Panc1 (cell line): ENCODE measurements around the gene RBM14. TPM values are rescaled to one million over a fixed set of nuclear protein-coding genes. Genes with fewer than 3 reads are reported as not detected.

Experiments
- ATAC-seq: fragments of 200-7000 bp; cut with Tn5 transposase; 2 replicates; pipeline ENCODE4 v1.9.1; 2020; ENCODE audit warnings: mild to moderate bottlenecking, moderate library complexity
- BruUV-seq: library from RNA; stranded (reverse); fragments of 400-500 nt; replicated peaks from 2 replicates; lab custom pipeline; 2021; lab: Mats Ljungman, UMichigan
- CTCF ChIA-PET: fragments of 300-600 bp; sonication (Branson Sonifier 250); formaldehyde crosslinking; loops from one replicate; lab custom pipeline; 2022; ENCODE audit warnings: antibody characterized with exemption; lab: Charles Lee
- POLR2A ChIA-PET: fragments of 300-600 bp; sonication (Branson Sonifier 250); formaldehyde crosslinking; loops from one replicate; lab custom pipeline; 2022; ENCODE audit warnings: antibody characterized with exemption; lab: Charles Lee
- DNase-seq: peaks from one replicate; pipeline ENCODE4 v3.0.0-alpha.2; 2010; ENCODE audit warnings: low read depth, low spot score
- H3K27ac ChIP-seq: 2 replicates; pipeline ENCODE4 v1.5.1; 2011; ENCODE audit warnings: mild to moderate bottlenecking, low read length, inconsistent platforms
- H3K27me3 ChIP-seq: fragments of 200-500 bp; sonication (Bioruptor generic); 2 replicates; pipeline ENCODE4 v1.6.0; 2014; ENCODE audit warnings: low read length, inconsistent platforms; ENCODE audit not compliant: control insufficient read depth, insufficient read depth
- H3K36me3 ChIP-seq: fragments of 200-500 bp; sonication (Bioruptor generic); 2 replicates; pipeline ENCODE4 v1.5.1; 2014; ENCODE audit warnings: inconsistent platforms, mild to moderate bottlenecking, low read length, moderate library complexity; ENCODE audit not compliant: control insufficient read depth, insufficient read depth
- H3K4me1 ChIP-seq: 2 replicates; pipeline ENCODE4 v1.5.1; 2011; ENCODE audit warnings: inconsistent platforms, mild to moderate bottlenecking, low read length, moderate library complexity; ENCODE audit not compliant: control insufficient read depth, insufficient read depth
- H3K4me3 ChIP-seq, 2 experiments: 2 replicates each; pipeline ENCODE4 v1.5.1; 2011 to 2012; ENCODE audit warnings: low read depth in 2 of 2, low read length in 2 of 2, mild to moderate bottlenecking in 2 of 2, inconsistent platforms in 1 of 2, moderate library complexity in 1 of 2
- H3K9me3 ChIP-seq: fragments of 200-500 bp; sonication (Bioruptor generic); 2 replicates; pipeline ENCODE4 v1.5.1; 2014; ENCODE audit warnings: low read depth, mild to moderate bottlenecking, inconsistent platforms, low read length, moderate library complexity; ENCODE audit not compliant: control insufficient read depth, insufficient read depth
- POLR2AphosphoS5 ChIP-seq: IDR thresholded peaks from 2 replicates; pipeline ENCODE4 v1.6.1; 2012; ENCODE audit warnings: mild to moderate bottlenecking, low read depth, low read length, moderate library complexity
- SIN3A ChIP-seq: IDR thresholded peaks from 2 replicates; pipeline ENCODE4 v1.6.1; 2012; ENCODE audit warnings: low read depth, mild to moderate bottlenecking, low read length, moderate library complexity, borderline replicate concordance; ENCODE audit not compliant: insufficient read depth
- TCF7L2 ChIP-seq: IDR thresholded peaks from 2 replicates; pipeline ENCODE4 v1.6.1; 2011; ENCODE audit warnings: mild to moderate bottlenecking, low read depth, low read length, inconsistent platforms
- in situ Hi-C: cut with HindIII; loops from 2 replicates; pipeline ENCODE4 v1.10.0; 2016; ENCODE audit warnings: low sequenced_read_pairs, low pct_unique_long_range_greater_than_20kb
- intact Hi-C: fragments of 100-400 bp; cut with micrococcal nuclease; formaldehyde crosslinking; loops from one replicate; pipeline ENCODE4 v1.10.0; 2022; ENCODE audit not compliant: unreplicated experiment
- total RNA-seq: library from RNA; stranded (reverse); gene quantifications from one replicate; pipeline ENCODE4 v1.2.1, GENCODE V29; 2021; ENCODE audit not compliant: unreplicated experiment
- TF ChIP-seq, protein P1 (sequence below), 2 experiments: IDR thresholded peaks; 2 replicates each; pipeline ENCODE4 v1.6.1; 2011 to 2012; ENCODE audit warnings: low read depth in 2 of 2, control low read depth in 1 of 2, low read length in 1 of 2, mild to moderate bottlenecking in 1 of 2, moderate library complexity in 1 of 2; ENCODE audit not compliant: insufficient read depth in 1 of 2
- TF ChIP-seq, protein P2 (sequence below): fragments of 450-650 bp; IDR thresholded peaks from 2 replicates; pipeline ENCODE4 v1.5.1; 2017; ENCODE audit warnings: mild to moderate bottlenecking

Gene RBM14
- total RNA-seq, 1 experiment from 2014 or later, result 93.9 TPM

DNA sequence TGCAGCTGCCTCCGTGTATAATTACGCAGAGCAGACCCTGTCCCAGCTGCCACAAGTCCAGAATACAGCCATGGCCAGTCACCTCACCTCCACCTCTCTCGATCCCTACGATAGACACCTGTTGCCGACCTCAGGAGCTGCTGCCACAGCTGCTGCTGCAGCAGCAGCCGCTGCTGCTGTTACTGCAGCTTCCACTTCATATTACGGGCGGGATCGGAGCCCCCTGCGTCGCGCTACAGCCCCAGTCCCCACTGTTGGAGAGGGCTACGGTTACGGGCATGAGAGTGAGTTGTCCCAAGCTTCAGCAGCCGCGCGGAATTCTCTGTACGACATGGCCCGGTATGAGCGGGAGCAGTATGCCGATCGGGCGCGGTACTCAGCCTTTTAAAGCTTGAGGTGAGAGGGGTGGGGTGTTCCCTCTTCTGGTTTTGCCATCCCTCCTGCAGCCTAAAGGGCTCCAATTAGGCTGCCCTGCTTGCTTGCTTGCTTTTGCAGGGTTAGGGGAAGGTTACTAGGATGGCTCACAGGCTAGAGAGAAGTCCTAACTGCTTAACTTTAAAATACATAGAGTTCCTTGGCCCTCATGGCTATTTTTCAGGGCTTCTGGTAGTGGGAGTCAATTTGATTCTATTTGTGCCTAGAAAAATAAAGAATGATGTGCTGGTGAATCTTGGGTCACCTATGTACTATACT, 27.5 kb downstream of the RBM14 start:
- no peak overlapping the region for H3K27ac ChIP-seq
- DNase-seq (no peak), ATAC-seq (no peak)
- intact Hi-C loops, result no loop called here
- ChIA-PET POLR2A (no interaction called here), CTCF (interaction anchor here (0.7 kb wide), 1 partner anchor 13 kb away, joined by 3 read pairs; no protein-coding TSS in a partner anchor)
- no TSS peak for BruUV-seq
- no peak overlapping the region for H3K4me3 ChIP-seq
- H3K9me3 ChIP-seq, result no peaks in the 10 kb centered on the region
- no peak for TF ChIP-seq POLR2AphosphoS5
- TF ChIP-seq, protein P1, sequence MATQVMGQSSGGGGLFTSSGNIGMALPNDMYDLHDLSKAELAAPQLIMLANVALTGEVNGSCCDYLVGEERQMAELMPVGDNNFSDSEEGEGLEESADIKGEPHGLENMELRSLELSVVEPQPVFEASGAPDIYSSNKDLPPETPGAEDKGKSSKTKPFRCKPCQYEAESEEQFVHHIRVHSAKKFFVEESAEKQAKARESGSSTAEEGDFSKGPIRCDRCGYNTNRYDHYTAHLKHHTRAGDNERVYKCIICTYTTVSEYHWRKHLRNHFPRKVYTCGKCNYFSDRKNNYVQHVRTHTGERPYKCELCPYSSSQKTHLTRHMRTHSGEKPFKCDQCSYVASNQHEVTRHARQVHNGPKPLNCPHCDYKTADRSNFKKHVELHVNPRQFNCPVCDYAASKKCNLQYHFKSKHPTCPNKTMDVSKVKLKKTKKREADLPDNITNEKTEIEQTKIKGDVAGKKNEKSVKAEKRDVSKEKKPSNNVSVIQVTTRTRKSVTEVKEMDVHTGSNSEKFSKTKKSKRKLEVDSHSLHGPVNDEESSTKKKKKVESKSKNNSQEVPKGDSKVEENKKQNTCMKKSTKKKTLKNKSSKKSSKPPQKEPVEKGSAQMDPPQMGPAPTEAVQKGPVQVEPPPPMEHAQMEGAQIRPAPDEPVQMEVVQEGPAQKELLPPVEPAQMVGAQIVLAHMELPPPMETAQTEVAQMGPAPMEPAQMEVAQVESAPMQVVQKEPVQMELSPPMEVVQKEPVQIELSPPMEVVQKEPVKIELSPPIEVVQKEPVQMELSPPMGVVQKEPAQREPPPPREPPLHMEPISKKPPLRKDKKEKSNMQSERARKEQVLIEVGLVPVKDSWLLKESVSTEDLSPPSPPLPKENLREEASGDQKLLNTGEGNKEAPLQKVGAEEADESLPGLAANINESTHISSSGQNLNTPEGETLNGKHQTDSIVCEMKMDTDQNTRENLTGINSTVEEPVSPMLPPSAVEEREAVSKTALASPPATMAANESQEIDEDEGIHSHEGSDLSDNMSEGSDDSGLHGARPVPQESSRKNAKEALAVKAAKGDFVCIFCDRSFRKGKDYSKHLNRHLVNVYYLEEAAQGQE (IDR thresholded peaks at IDR 0.05; ENCODE audit: insufficient read depth in 1 of 2, low read depth in 2 of 2, low read length in 1 of 2), result no peak
- no peak for TF ChIP-seq TCF7L2
- TF ChIP-seq, protein P2, sequence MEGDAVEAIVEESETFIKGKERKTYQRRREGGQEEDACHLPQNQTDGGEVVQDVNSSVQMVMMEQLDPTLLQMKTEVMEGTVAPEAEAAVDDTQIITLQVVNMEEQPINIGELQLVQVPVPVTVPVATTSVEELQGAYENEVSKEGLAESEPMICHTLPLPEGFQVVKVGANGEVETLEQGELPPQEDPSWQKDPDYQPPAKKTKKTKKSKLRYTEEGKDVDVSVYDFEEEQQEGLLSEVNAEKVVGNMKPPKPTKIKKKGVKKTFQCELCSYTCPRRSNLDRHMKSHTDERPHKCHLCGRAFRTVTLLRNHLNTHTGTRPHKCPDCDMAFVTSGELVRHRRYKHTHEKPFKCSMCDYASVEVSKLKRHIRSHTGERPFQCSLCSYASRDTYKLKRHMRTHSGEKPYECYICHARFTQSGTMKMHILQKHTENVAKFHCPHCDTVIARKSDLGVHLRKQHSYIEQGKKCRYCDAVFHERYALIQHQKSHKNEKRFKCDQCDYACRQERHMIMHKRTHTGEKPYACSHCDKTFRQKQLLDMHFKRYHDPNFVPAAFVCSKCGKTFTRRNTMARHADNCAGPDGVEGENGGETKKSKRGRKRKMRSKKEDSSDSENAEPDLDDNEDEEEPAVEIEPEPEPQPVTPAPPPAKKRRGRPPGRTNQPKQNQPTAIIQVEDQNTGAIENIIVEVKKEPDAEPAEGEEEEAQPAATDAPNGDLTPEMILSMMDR, result no peak
- TF ChIP-seq SIN3A, result no peak
- in situ Hi-C loops, result no loop called here
- peaks cover 46% of the 10 kb centered on the region for H3K4me1 ChIP-seq
- peaks cover 75% of the 10 kb centered on the region for H3K36me3 ChIP-seq
- no peaks in the 10 kb centered on the region for H3K27me3 ChIP-seq

DNA sequence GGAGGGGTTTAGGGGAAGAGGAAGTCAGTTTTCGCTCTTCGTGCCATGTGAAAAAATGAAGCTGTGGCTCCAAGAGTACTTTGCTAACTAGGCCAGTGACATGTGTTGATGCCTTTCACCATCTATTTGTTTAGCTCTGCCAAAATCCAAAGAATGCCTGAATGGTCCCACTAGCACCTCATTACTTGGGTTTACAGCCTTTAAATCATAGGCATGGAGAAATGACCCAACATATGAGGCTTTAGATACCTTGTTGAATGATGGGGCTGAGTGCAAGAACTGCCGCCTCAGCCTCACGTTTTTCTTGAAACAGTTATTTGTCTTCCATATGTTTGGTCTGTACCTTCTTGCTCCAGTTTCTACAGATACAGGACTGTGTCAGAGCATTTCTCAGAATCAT, 30.4 kb downstream of the RBM14 start:
- no peaks in the 10 kb centered on the region for H3K9me3 ChIP-seq
- TF ChIP-seq, protein P2, result no peak
- TF ChIP-seq, protein P1 (IDR thresholded peaks at IDR 0.05; ENCODE audit: insufficient read depth in 1 of 2, low read depth in 2 of 2, low read length in 1 of 2), result no peak
- TF ChIP-seq TCF7L2 (no peak), POLR2AphosphoS5 (no peak), SIN3A (no peak)
- H3K27ac ChIP-seq, result no peak overlapping the region
- DNase-seq (no peak), ATAC-seq (no peak)
- in situ Hi-C loops (no loop called here), intact Hi-C loops (no loop called here)
- CTCF ChIA-PET, result no interaction called here
- no peak overlapping the region for H3K4me3 ChIP-seq
- peaks cover 63% of the 10 kb centered on the region for H3K36me3 ChIP-seq
- no peaks in the 10 kb centered on the region for H3K27me3 ChIP-seq
- POLR2A ChIA-PET, result no interaction called here
- BruUV-seq, result TSS peak; percentile 11
- H3K4me1 ChIP-seq, result peaks cover 25% of the 10 kb centered on the region
